ENCODE measurements around the gene VGF.

Gene VGF

DNA sequence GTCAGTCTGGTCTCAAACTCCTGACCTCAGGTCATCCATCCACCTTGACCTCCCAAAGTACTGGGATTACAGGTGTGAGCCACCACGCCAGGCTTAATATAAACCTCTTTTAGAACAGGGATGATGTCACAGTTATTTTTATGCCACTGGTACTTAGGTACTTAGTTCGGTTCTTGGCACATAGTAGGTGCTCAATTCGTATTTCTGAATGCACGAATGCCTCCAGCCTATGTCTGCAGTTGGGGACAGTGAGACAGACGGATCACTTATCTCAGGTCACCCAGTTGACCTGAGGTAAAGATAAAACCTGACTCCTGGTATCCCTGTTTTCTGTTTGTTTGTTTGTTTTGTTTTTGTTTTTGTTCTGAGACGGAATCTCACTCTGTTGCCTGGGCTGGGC, 20.8 kb upstream of the VGF start:
- Histone ChIP-seq H3K4me1 (ENCODE audit: control insufficient read depth, insufficient read depth, low read length) (no peaks in the 10 kb centered on the region), H3K27me3 (ENCODE audit: control insufficient read depth, insufficient read depth, low read length, poor library complexity, severe bottlenecking) (peaks cover 6% of the 10 kb centered on the region), H3K4me3 (ENCODE audit: insufficient read depth, low read depth, low read length) (no peak overlapping the region), H3K9me3 (ENCODE audit: control insufficient read depth, low read length) (no peaks in the 10 kb centered on the region), H3K27ac (ENCODE audit: insufficient read depth, low read depth, low read length, poor library complexity, severe bottlenecking) (no peak overlapping the region), H3K36me3 (ENCODE audit: control insufficient read depth, insufficient read depth, low read length) (no peaks in the 10 kb centered on the region)
- WGBS, 2 experiments: 93 to 96% methylated on average over 6 of the region's 6 CpGs

- Histone ChIP-seq H3K9me3 (ENCODE audit: control insufficient read depth, low read length) (no peaks in the 10 kb centered on the region), H3K27ac (ENCODE audit: insufficient read depth, low read depth, low read length, poor library complexity, severe bottlenecking) (no peak overlapping the region), H3K27me3 (ENCODE audit: control insufficient read depth, insufficient read depth, low read length, poor library complexity, severe bottlenecking) (peaks cover 14% of the 10 kb centered on the region), H3K4me1 (ENCODE audit: control insufficient read depth, insufficient read depth, low read length) (peaks cover 2% of the 10 kb centered on the region), H3K36me3 (ENCODE audit: control insufficient read depth, insufficient read depth, low read length) (no peaks in the 10 kb centered on the region), H3K4me3 (ENCODE audit: insufficient read depth, low read depth, low read length) (no peak overlapping the region)
- 76 to 80% methylated on average over 5 of the region's 5 CpGs for WGBS, 2 experiments
Measured at GRCh38 chr7:101185258-101185839, 20.0 kb upstream of the VGF start.

DNA sequence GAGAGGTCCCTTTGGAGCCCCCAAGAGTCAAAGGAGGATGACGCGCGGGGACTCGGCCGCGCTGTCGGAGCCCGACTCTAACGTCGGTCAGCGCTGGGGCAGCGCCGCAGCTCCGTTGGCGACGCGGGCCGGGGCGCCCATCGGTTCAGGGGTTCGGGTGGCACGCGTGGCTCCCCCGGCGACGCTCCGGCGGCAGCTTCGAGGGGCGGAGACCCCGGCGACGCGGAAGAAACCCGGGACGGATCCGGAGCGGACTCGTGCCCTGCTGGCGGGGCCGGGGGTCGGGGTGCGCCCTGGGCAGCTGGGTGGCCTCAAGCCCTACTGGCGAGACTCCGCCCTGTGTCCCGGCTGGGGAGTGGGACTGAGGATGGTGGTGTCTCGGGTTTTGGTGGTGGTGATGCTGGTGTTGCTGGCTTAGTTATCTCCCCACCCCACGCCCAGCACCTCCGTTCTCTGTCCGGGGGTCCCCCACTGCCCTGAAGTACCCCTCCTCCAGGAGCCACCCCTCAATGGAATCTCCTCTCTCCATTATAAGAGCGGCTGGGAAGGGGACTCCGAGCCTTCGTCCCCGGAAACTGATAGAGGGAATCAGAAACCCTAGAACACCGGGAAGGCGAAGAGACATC, 14.9 kb upstream of the VGF start, which contains the start of gene NAT16:
Gene NAT16, minus strand, starts transcription at position 164 of the 626 bp plus-strand sequence. CDS start 5,486 bp downstream, outside the sequence.
- no peak within 1 kb of the TSS for H3K27ac ChIP-seq (ENCODE audit: insufficient read depth, low read depth, low read length, poor library complexity, severe bottlenecking)
- 9 to 10% methylated on average over 56 of the region's 56 CpGs for WGBS, 2 experiments
- H3K36me3 ChIP-seq (ENCODE audit: control insufficient read depth, insufficient read depth, low read length): no peaks in the 10 kb centered on the region
- peak within 1 kb of the TSS; percentile 39 for H3K4me3 ChIP-seq (ENCODE audit: insufficient read depth, low read depth, low read length)
- H3K9me3 ChIP-seq (ENCODE audit: control insufficient read depth, low read length): no peaks in the 10 kb centered on the region
- peaks cover 13% of the 10 kb centered on the region for H3K4me1 ChIP-seq (ENCODE audit: control insufficient read depth, insufficient read depth, low read length)
- H3K27me3 ChIP-seq (ENCODE audit: control insufficient read depth, insufficient read depth, low read length, poor library complexity, severe bottlenecking): peaks cover 63% of the 10 kb centered on the region

- Histone ChIP-seq H3K4me1 (ENCODE audit: control insufficient read depth, insufficient read depth, low read length) (peaks cover 13% of the 10 kb centered on the region), H3K9me3 (ENCODE audit: control insufficient read depth, low read length) (no peaks in the 10 kb centered on the region), H3K27me3 (ENCODE audit: control insufficient read depth, insufficient read depth, low read length, poor library complexity, severe bottlenecking) (peaks cover 68% of the 10 kb centered on the region), H3K36me3 (ENCODE audit: control insufficient read depth, insufficient read depth, low read length) (no peaks in the 10 kb centered on the region), H3K27ac (ENCODE audit: insufficient read depth, low read depth, low read length, poor library complexity, severe bottlenecking) (no peak overlapping the region), H3K4me3 (ENCODE audit: insufficient read depth, low read depth, low read length) (peak overlapping the region; percentile 39)
- WGBS, 2 experiments: 0% methylated on average over 27 of the region's 27 CpGs
Measured at GRCh38 chr7:101179713-101180112, 14.3 kb upstream of the VGF start.

DNA sequence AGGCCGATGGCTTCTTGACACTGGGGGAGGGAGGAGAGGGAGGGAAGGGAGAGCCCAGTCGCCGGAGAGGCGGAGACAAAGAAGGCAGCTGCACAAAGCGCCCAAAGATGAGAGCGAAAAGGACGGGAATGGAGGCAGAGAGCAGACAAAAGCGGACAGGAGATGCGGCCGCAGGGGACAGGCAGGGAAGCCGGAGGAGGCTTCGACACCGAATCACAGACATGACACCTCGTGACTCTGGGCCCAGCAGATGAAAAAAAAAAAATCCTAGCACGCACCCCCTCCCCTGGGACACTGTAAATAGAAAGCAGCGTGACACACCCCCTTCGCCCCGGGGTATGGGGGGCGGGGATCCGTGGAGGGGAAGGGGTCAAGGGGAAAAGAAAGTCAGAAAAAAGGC, 13.7 kb upstream of the VGF start:
- H3K36me3 ChIP-seq (ENCODE audit: control insufficient read depth, insufficient read depth, low read length): no peaks in the 10 kb centered on the region
- peaks cover 74% of the 10 kb centered on the region for H3K27me3 ChIP-seq (ENCODE audit: control insufficient read depth, insufficient read depth, low read length, poor library complexity, severe bottlenecking)
- no peaks in the 10 kb centered on the region for H3K9me3 ChIP-seq (ENCODE audit: control insufficient read depth, low read length)
- no peak overlapping the region for H3K27ac ChIP-seq (ENCODE audit: insufficient read depth, low read depth, low read length, poor library complexity, severe bottlenecking)
- WGBS, 2 experiments: 1% methylated on average over 20 of the region's 20 CpGs
- H3K4me1 ChIP-seq (ENCODE audit: control insufficient read depth, insufficient read depth, low read length): peaks cover 13% of the 10 kb centered on the region
- peak overlapping the region; percentile 39 for H3K4me3 ChIP-seq (ENCODE audit: insufficient read depth, low read depth, low read length)

- peaks cover 89% of the 10 kb centered on the region for H3K27me3 ChIP-seq (ENCODE audit: control insufficient read depth, insufficient read depth, low read length, poor library complexity, severe bottlenecking)
- no peaks in the 10 kb centered on the region for H3K9me3 ChIP-seq (ENCODE audit: control insufficient read depth, low read length)
- no peak overlapping the region for H3K27ac ChIP-seq (ENCODE audit: insufficient read depth, low read depth, low read length, poor library complexity, severe bottlenecking)
- H3K4me3 ChIP-seq (ENCODE audit: insufficient read depth, low read depth, low read length): no peak overlapping the region
- 91 to 96% methylated on average over 2 of the region's 2 CpGs for WGBS, 2 experiments
- no peaks in the 10 kb centered on the region for H3K36me3 ChIP-seq (ENCODE audit: control insufficient read depth, insufficient read depth, low read length)
- H3K4me1 ChIP-seq (ENCODE audit: control insufficient read depth, insufficient read depth, low read length): peaks cover 22% of the 10 kb centered on the region
Measured at GRCh38 chr7:101177644-101178043, 12.3 kb upstream of the VGF start.

DNA sequence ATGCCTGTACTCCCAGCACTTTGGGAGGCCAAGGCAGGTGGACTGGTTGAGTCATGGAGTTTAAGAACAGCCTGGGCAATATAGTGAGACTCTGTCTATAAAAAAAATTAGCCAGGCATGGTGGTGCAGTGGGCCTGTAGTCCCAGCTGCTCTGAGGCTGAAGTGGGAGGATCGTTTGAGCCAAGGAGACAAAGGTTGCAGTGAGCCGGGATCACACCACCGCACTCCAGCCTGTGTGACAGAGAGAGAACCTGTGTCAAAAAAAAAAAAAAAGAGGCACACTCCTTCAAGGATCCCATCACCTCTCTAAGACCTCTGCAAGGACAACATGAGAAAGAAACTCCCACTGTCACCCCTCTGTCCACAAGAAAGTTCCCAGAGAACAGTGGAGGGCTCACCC, 10.3 kb upstream of the VGF start:
- no peak overlapping the region for H3K27ac ChIP-seq (ENCODE audit: insufficient read depth, low read depth, low read length, poor library complexity, severe bottlenecking)
- H3K9me3 ChIP-seq (ENCODE audit: control insufficient read depth, low read length): no peaks in the 10 kb centered on the region
- WGBS, 2 experiments: 61 to 63% methylated on average over 3 of the region's 3 CpGs
- H3K27me3 ChIP-seq (ENCODE audit: control insufficient read depth, insufficient read depth, low read length, poor library complexity, severe bottlenecking): peaks cover 98% of the 10 kb centered on the region
- peaks cover 32% of the 10 kb centered on the region for H3K4me1 ChIP-seq (ENCODE audit: control insufficient read depth, insufficient read depth, low read length)
- no peak overlapping the region for H3K4me3 ChIP-seq (ENCODE audit: insufficient read depth, low read depth, low read length)
- H3K36me3 ChIP-seq (ENCODE audit: control insufficient read depth, insufficient read depth, low read length): no peaks in the 10 kb centered on the region

GRCh38 chr7:101174322-101174854, 9.0 kb upstream of the VGF start:
- H3K27me3 ChIP-seq (ENCODE audit: control insufficient read depth, insufficient read depth, low read length, poor library complexity, severe bottlenecking): peaks cover 98% of the 10 kb centered on the region
- no peak overlapping the region for H3K4me3 ChIP-seq (ENCODE audit: insufficient read depth, low read depth, low read length)
- H3K4me1 ChIP-seq (ENCODE audit: control insufficient read depth, insufficient read depth, low read length): peaks cover 30% of the 10 kb centered on the region
- no peaks in the 10 kb centered on the region for H3K9me3 ChIP-seq (ENCODE audit: control insufficient read depth, low read length)
- 35 to 36% methylated on average over 28 of the region's 28 CpGs for WGBS, 2 experiments
- H3K36me3 ChIP-seq (ENCODE audit: control insufficient read depth, insufficient read depth, low read length): no peaks in the 10 kb centered on the region
- no peak overlapping the region for H3K27ac ChIP-seq (ENCODE audit: insufficient read depth, low read depth, low read length, poor library complexity, severe bottlenecking)

DNA sequence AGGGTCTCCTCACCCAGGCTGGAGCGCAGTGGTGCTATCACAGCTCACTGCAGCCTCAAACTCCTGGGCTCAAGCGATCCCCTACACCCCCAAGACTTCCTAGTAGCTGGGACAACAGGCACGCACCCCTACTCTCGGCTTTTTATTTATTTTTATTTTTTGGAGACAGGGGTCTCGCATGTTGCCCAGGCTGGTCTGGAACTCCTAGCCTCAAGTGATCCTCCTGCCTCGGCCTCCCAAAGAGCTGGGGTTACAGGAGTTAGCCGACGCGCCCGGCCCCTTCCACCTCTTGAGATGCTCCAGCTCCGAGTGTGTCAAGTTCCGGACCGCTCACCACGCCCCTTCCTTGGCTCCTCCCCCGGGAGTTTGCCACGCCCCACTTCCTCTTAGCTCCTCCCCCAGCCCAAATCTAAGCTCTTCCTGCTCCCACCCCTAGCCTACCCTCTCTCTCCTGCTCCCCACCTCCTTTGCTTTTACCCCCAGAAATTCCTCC, 8.4 kb upstream of the VGF start:
- no peak overlapping the region for H3K4me3 ChIP-seq (ENCODE audit: insufficient read depth, low read depth, low read length)
- H3K27me3 ChIP-seq (ENCODE audit: control insufficient read depth, insufficient read depth, low read length, poor library complexity, severe bottlenecking): peaks cover 98% of the 10 kb centered on the region
- no peaks in the 10 kb centered on the region for H3K36me3 ChIP-seq (ENCODE audit: control insufficient read depth, insufficient read depth, low read length)
- H3K4me1 ChIP-seq (ENCODE audit: control insufficient read depth, insufficient read depth, low read length): peaks cover 25% of the 10 kb centered on the region
- WGBS, 2 experiments: 14 to 17% methylated on average over 16 of the region's 16 CpGs
- no peaks in the 10 kb centered on the region for H3K9me3 ChIP-seq (ENCODE audit: control insufficient read depth, low read length)
- H3K27ac ChIP-seq (ENCODE audit: insufficient read depth, low read depth, low read length, poor library complexity, severe bottlenecking): no peak overlapping the region

DNA sequence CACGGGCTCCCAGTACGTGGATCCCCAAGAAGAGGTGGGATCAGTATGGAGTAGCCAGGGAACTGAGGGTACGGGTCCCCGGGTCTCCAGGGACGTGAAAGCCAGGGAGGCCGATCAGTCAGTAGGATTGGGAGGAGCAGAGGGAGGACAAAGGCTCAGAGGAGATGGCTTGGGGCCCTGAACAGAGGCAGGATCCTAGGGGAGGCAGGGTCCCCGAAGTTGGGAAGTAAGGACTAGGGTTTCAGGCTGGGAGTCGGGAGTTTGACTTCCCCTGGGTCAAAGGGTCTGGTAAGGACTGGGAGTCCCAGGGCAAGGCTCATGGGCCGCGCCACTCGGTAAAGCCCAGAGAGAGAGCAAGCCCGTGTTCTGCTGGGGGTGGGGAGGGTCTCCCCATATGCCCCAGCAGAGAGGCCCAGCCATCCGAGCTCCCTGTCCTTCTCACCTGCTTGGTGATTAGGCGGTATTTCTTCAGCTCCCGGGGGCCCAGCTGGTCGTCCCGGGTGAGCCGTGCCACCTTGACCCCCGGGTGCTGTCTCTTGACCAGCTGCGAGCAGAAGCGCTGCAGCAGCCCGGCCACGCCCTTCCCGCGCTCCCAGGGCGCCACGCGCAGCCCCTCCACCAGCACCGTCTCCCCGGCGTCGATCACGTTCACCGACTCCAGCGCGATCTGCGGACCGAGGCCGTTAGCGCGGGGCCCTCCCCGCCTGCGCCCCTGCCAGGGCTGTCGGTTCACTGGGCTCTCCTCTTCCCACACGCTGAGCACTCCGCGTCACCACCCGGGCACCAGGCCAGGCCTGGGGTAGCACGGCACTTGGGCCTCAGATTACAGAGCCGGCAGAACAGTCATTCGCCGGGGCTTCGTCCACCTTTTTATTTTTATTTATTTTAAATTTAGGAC, 7.7 kb upstream of the VGF start:
- no peak overlapping the region for H3K27ac ChIP-seq (ENCODE audit: insufficient read depth, low read depth, low read length, poor library complexity, severe bottlenecking)
- H3K4me3 ChIP-seq (ENCODE audit: insufficient read depth, low read depth, low read length): no peak overlapping the region
- no peaks in the 10 kb centered on the region for H3K9me3 ChIP-seq (ENCODE audit: control insufficient read depth, low read length)
- peaks cover 98% of the 10 kb centered on the region for H3K27me3 ChIP-seq (ENCODE audit: control insufficient read depth, insufficient read depth, low read length, poor library complexity, severe bottlenecking)
- H3K4me1 ChIP-seq (ENCODE audit: control insufficient read depth, insufficient read depth, low read length): peaks cover 28% of the 10 kb centered on the region
- no peaks in the 10 kb centered on the region for H3K36me3 ChIP-seq (ENCODE audit: control insufficient read depth, insufficient read depth, low read length)
- WGBS, 2 experiments: 4 to 5% methylated on average over 52 to 53 of the region's 53 CpGs

All from ectodermal cell (in vitro differentiated cells).